Activated naive CD4-positive, alpha-beta T cell treated with Interleukin-2 at 50 U/mL for 16 hours (primary cell): ENCODE results near the gene TMEM130.

Source experiments
- DNase-seq: peaks from one replicate; pipeline ENCODE4 v3.0.0-alpha.2; 2020

The TMEM130 gene

DNA sequence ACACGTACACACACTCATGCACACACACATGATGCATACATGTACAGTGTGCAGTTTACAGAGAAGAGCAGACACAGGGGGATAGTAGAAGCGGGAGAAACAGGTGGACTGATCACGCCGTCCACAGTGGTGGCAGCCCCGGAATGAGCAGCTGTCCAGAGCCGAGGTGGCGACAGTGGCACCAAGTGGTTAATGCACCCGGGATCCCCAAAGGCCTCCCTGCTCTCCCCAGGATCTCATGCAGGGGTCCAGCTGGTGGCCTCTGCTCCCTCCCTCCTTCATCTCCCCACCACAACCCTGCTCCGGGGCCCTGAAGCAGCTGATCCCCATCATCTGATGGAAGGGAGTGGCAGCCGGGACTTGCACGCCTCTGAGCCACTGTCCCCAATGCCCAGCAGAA, 29.7 kb downstream of the TMEM130 start:
- DNase-seq, result no peak

- DNase-seq, result no peak
Measured at GRCh38 chr7:98837630-98837972, 32.2 kb downstream of the TMEM130 start.

GRCh38 chr7:98836811-98837629, 32.8 kb downstream of the TMEM130 start:
- peak; percentile 4 for DNase-seq

DNA sequence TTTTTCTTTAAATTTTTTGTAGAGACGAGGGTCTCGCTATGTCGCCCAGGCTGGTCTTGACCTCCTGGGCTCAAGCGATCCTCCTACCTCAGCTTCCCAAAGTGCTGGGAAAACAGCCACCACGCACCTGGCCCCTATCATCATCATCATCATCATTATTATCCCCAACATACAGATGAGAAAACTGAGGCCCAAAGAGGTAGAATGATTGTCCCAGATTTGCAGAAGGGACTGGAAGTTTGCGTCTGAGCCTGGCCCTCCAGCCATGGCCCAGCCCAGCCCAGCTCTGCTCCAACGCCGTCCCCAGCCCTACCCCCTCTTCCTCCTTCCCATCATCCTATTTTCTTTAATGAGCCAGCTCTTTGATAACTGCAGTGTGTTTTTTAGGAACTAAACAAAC, 34.9 kb downstream of the TMEM130 start:
- DNase-seq, result no peak

- DNase-seq, result no peak
Measured at GRCh38 chr7:98833022-98833421, 36.8 kb downstream of the TMEM130 start.

GRCh38 chr7:98831641-98832221, 38.1 kb downstream of the TMEM130 start:
- peak; percentile 46 for DNase-seq

- DNase-seq, result no peak
Measured at GRCh38 chr7:98830972-98831548, 38.8 kb downstream of the TMEM130 start.

DNA sequence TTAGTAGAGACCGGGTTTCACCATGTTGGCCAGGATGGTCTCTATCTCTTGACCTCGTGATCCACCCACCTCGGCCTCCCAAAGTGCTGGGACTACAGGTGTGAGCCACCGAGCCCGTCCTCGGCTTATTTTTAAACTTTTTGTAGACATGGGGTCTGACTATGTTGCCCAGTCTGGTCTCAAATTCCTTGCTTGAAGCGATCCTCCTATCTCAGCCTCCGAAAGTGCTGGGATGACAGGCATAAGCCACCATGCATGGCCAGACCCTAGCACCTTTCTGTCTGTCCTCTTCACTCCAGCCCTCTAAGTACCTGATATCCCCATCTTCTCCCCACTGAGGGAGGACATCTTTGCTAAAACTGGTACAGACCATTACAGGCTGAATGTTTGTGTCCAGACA, 41.4 kb downstream of the TMEM130 start:
- no peak for DNase-seq

- no peak for DNase-seq
Measured at GRCh38 chr7:98827258-98827657, 42.6 kb downstream of the TMEM130 start.

DNA sequence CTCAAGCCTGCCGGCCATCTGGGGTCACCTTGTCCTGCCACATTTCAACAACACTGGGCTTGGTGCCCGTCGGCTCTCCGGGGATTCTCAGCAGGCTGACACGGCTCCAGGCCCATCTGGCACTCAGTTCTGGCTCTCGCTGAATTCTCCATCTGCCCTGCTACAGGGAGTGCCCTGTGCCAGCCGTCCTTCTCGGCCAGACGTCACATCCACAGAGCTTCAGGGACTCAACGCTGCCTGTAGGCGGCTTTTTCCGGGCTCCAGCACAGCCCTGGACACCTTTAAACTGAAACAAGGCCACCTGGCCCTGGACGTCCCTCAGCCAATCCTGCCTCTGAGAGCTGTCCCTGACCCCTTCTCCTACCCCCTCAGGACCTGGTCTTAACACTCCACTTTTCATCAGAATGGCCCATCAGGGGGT, 43.0 kb downstream of the TMEM130 start:
- DNase-seq, result no peak

- DNase-seq, result no peak
Measured at GRCh38 chr7:98826387-98826786, 43.4 kb downstream of the TMEM130 start.

DNA sequence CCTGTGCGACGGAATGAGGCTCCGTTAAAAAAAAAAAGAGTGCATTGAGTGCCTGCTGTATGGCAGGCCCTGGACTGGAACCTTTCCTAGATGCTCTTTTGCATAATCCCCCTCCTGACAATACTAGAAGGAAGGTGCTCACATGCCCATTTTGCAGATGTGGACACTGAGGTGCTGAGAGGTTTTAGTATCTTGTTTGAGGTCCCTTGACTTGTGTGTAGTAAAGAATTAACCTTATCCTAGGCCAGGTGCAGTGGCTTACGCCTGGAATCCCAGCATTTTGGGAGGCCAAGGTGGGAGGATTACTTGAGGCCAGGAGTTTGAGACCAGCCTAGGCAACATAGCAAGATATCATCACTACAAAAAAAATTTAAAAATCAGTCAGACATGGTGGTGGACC, 46.6 kb downstream of the TMEM130 start:
- no peak for DNase-seq

- DNase-seq, result no peak
Measured at GRCh38 chr7:98821348-98821747, 48.5 kb downstream of the TMEM130 start.

DNA sequence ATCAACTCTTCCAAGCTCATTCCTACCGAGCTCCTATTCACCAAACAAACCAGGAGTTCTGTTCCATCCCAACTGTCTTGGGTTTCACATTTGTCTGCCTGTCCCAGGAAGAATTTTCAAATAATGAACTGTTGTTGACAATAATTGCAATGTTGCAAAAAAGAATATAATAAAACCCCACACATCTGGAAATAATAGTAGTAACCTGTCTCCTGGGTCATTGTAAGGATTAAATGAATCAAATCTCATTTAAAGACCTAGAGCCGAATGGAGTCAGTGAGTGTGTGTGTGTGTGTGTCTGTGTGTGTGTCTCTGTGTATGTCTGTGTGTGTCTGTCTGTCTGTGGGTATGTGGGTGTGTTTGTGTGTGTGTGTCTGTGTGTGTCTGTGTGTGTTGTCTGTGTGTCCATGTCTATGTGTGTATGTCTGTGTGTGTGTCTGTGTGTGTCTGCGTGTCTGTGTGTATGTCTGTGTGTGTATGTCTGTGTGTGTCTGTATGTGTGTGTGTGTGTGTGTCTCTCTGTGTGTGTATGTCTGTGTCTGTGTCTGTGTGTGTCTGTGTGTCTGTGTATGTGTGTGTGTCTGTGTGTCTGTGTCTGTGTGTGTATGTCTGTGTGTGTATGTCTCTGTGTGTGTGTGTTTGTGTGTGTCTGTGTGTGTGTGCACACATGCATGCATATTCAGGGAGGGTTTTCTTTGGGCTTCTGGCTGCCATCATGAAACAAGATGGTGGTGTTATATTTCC, 52.7 kb downstream of the TMEM130 start:
- no peak for DNase-seq

- DNase-seq, result no peak
Measured at GRCh38 chr7:98816241-98816640, 53.6 kb downstream of the TMEM130 start.

DNA sequence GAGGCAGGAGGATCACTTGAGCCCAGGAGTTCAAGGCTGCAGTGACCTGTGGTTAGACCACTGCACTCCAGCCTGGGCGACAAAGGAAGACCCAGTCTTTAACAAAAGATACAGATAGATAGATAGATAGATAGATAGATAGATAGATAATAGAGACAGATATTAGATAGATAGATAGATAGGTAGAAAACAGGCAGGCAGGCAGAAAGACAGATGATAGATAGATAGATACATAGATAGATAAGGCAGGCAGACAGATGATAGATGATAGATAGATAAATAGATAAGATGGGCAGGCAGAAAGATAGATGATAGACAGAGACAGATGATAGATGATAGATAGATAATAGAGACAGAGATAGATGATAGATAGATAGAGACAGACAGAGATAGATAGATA, 54.5 kb downstream of the TMEM130 start:
- no peak for DNase-seq

DNA sequence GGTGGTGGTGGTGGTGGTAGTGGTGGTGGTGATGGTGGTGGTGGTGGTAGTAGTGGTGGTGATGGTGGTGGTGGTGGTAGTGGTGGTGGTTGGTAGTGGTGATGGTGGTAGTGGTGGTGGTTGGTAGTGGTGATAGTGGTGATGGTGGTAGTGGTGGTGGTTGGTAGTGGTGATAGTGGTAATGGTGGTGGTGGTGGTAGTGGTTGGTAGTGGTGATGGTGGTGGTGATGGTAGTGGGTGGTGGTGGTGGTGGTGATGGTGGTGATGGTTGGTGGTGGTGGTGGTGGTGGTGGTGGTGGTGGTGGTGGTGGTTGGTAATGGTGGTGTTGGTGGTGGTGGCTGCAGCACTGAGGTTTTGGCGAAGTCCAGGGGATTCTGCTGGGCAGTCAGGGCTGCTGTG, 58.5 kb downstream of the TMEM130 start:
- no peak for DNase-seq

- DNase-seq, result no peak
Measured at GRCh38 chr7:98810153-98810802, 59.5 kb downstream of the TMEM130 start.

GRCh38 chr7:98808751-98809460, 60.9 kb downstream of the TMEM130 start:
- DNase-seq, result no peak

DNA sequence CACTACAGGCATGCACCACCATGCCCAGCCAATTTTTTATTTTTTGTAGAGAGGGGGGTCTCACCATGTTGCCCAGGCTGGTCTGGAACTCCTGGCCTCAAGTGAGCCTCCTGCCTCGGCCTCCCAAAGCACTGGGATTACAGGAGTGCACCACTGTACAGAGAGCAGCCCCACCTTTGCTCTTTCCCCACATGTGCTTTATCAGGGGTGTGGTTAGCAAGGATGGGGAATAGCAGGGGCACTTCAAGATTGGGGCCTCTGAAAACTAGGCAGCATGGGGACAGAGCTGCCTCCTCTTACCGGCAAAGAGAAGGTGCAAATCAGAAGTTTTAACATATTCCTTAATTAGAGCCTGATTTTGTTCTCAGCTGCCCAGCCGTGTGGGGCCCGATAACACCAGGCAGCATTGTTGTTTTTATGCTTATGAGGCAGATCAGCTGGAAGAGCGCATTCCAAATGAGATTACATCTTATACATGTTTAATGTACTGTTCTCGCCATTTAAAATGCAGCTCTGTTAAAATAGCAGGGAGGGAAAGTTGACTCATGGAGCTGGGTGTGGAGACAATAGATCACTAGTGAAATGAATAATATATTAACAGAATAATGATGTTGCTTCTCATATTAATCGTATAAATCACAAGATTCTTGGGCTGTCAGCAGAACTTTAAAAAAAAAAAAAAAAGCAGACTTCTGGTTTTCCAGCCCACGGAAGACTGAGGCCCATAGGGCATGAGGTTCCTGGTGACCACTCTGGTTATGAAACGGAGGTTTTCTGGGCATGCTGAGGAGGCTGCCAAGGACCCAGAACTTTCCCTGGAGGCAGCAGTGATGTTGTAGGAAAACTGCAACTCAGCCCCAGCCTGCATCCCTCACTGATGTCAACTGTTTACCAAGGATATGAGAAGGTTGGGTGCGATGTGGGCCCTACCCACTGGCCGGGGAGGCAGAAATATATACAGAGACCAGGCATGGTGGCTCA, 62.5 kb downstream of the TMEM130 start:
- no peak for DNase-seq
